MM.1S (cell line): ENCODE results near the gene GPNMB.

Experiments
- CTCF ChIP-seq: fragments of 300-600 bp; sonication (generic); IDR thresholded peaks from 2 replicates; pipeline ENCODE4 v1.5.1; 2016; ENCODE audit warnings: antibody characterized with exemption, low read length, mixed read lengths
- EZH2 ChIP-seq: fragments of 300-600 bp; sonication (generic); optimal IDR thresholded peaks from 2 replicates; pipeline ENCODE3; 2017; ENCODE audit warnings: low read depth, mild to moderate bottlenecking, antibody characterized with exemption, low read length, mixed read lengths
- EZH2phosphoT487 ChIP-seq: fragments of 300-600 bp; sonication (generic); IDR thresholded peaks from 2 replicates; pipeline ENCODE4 v1.6.1; 2018; ENCODE audit warnings: antibody characterized with exemption, low read length

GRCh38 chr7:23213755-23214154 is 32.8 kb upstream of the GPNMB start:
- TF ChIP-seq CTCF (no peak), EZH2phosphoT487 (no peak), EZH2 (no peak)
